ENCODE results near the gene WDR45B. TPM values are rescaled to one million over a fixed set of nuclear protein-coding genes. Genes with fewer than 3 reads are reported as not detected.

WDR45B gene
- total and polyA plus RNA-seq, 2 donors (not counting 3 experiments of a cell fraction or from before 2014, with no cell fraction given): 62.0 to 76.7 TPM

GRCh38 chr17:82690786-82691489, 42.7 kb upstream of the WDR45B start:
- H3K36me3 ChIP-seq (ENCODE audit: control insufficient read depth in 2 of 2, extremely low read depth in 1 of 2, insufficient read depth in 2 of 2, low read length in 2 of 2): no peaks in the 10 kb centered on the region
- dilution Hi-C loops (cut with MboI; ENCODE audit: extremely low pct_ligation_motif_present, low sequenced_read_pairs): no loop called here
- no peak for DNase-seq (ENCODE audit: low read depth, low spot score)
- TF ChIP-seq POLR2AphosphoS5 (IDR thresholded peaks at IDR 0.05; ENCODE audit: insufficient read depth, low read depth, low read length) (no peak), FOS (IDR thresholded peaks at IDR 0.05; ENCODE audit: borderline replicate concordance, insufficient read depth, low read length) (no peak), JUN (IDR thresholded peaks at IDR 0.05; ENCODE audit: borderline replicate concordance, insufficient read depth, insufficient read length, low read depth) (no peak)
- H3K4me3 ChIP-seq (replicated peaks in 1 of 3; ENCODE audit: insufficient read depth in 1 of 3, low read depth in 1 of 3, low read length in 3 of 3): no peak overlapping the region
- peaks cover 4% of the 10 kb centered on the region for H3K9me3 ChIP-seq (replicated peaks; ENCODE audit: control insufficient read depth, insufficient read depth, low read length)
- no peak overlapping the region for H3K27ac ChIP-seq (ENCODE audit: insufficient read depth, low read depth, low read length)
- H3K9ac ChIP-seq (replicated peaks; ENCODE audit: extremely low read depth, insufficient read depth, low read length): no peak overlapping the region
- H3K9me1 ChIP-seq (replicated peaks; ENCODE audit: control insufficient read depth, extremely low read depth, insufficient read depth, low read length): no peaks in the 10 kb centered on the region
- intact Hi-C loops (cut with micrococcal nuclease): no loop called here
- no peaks in the 10 kb centered on the region for H4K20me1 ChIP-seq (replicated peaks; ENCODE audit: control insufficient read depth, extremely low read depth, insufficient read depth, low read length)
- no peak overlapping the region for H2AFZ ChIP-seq (ENCODE audit: low read depth, low read length)
- CTCF ChIA-PET: interaction anchor here (0.6 kb wide), 1 partner anchor 23 kb away, joined by 3 read pairs; no protein-coding TSS in a partner anchor
- no peaks in the 10 kb centered on the region for H3K4me1 ChIP-seq (ENCODE audit: control insufficient read depth, extremely low read depth, insufficient read depth, low read length)
- no peak overlapping the region for H3K4me2 ChIP-seq (ENCODE audit: insufficient read depth, low read length)
- H3K79me2 ChIP-seq (ENCODE audit: control insufficient read depth, insufficient read depth, low read length): no peaks in the 10 kb centered on the region
- no peaks in the 10 kb centered on the region for H3K27me3 ChIP-seq (ENCODE audit: control insufficient read depth in 2 of 2, insufficient read depth in 2 of 2, low read length in 2 of 2)
- FAIRE-seq: no peak
- POLR2A ChIA-PET: no interaction called here
- BruUV-seq (replicated peaks): no TSS peak

- Histone ChIP-seq H3K36me3 (ENCODE audit: control insufficient read depth in 2 of 2, extremely low read depth in 1 of 2, insufficient read depth in 2 of 2, low read length in 2 of 2) (no peaks in the 10 kb centered on the region), H3K9me1 (replicated peaks; ENCODE audit: control insufficient read depth, extremely low read depth, insufficient read depth, low read length) (no peaks in the 10 kb centered on the region), H3K27ac (ENCODE audit: insufficient read depth, low read depth, low read length) (no peak overlapping the region), H3K4me3 (replicated peaks in 1 of 3; ENCODE audit: insufficient read depth in 1 of 3, low read depth in 1 of 3, low read length in 3 of 3) (no peak overlapping the region), H2AFZ (ENCODE audit: low read depth, low read length) (no peak overlapping the region), H3K79me2 (ENCODE audit: control insufficient read depth, insufficient read depth, low read length) (no peaks in the 10 kb centered on the region), H3K9ac (replicated peaks; ENCODE audit: extremely low read depth, insufficient read depth, low read length) (no peak overlapping the region), H3K4me2 (ENCODE audit: insufficient read depth, low read length) (no peak overlapping the region), H3K9me3 (replicated peaks; ENCODE audit: control insufficient read depth, insufficient read depth, low read length) (no peaks in the 10 kb centered on the region), H3K27me3 (ENCODE audit: control insufficient read depth in 2 of 2, insufficient read depth in 2 of 2, low read length in 2 of 2) (no peaks in the 10 kb centered on the region), H4K20me1 (replicated peaks; ENCODE audit: control insufficient read depth, extremely low read depth, insufficient read depth, low read length) (no peaks in the 10 kb centered on the region), H3K4me1 (ENCODE audit: control insufficient read depth, extremely low read depth, insufficient read depth, low read length) (no peaks in the 10 kb centered on the region)
- POLR2A ChIA-PET: no interaction called here
- no TSS peak for BruUV-seq (replicated peaks)
- FAIRE-seq (no peak), DNase-seq (ENCODE audit: low read depth, low spot score) (no peak)
- dilution Hi-C loops (cut with MboI; ENCODE audit: extremely low pct_ligation_motif_present, low sequenced_read_pairs) (no loop called here), intact Hi-C loops (cut with micrococcal nuclease) (no loop called here)
- no peak for TF ChIP-seq GATA2 (IDR thresholded peaks at IDR 0.05; ENCODE audit: insufficient read depth, insufficient read length, low read depth, low read length)
- no peak for TF ChIP-seq CTCF (IDR thresholded peaks at IDR 0.05; ENCODE audit: extremely low read depth in 1 of 2, insufficient read depth in 1 of 2, low read depth in 1 of 2, low read length in 2 of 2)
- no peak for TF ChIP-seq POLR2AphosphoS5 (IDR thresholded peaks at IDR 0.05; ENCODE audit: insufficient read depth, low read depth, low read length)
- TF ChIP-seq JUN (IDR thresholded peaks at IDR 0.05; ENCODE audit: borderline replicate concordance, insufficient read depth, insufficient read length, low read depth): no peak
- no peak for TF ChIP-seq MAX (IDR thresholded peaks at IDR 0.05; ENCODE audit: insufficient read depth, insufficient read length)
- no peak for TF ChIP-seq MYC (IDR thresholded peaks at IDR 0.05; ENCODE audit: low read depth, low read length)
- no peak for TF ChIP-seq POLR2A (IDR thresholded peaks at IDR 0.05; ENCODE audit: low read depth, low read length)
- no peak for TF ChIP-seq EZH2 (IDR thresholded peaks at IDR 0.05; ENCODE audit: borderline replicate concordance, low read depth, low read length, severe bottlenecking)
- CTCF ChIA-PET: interaction anchor here (0.6 to 1.8 kb wide), 4 partner anchors 10 to 228 kb away, joined by 3 to 4 read pairs (median 3); partner anchors contain the start of gene RAB40B
Observed at GRCh38 chr17:82689077-82689476, 40.8 kb upstream of the WDR45B start.
